NCI-H128 (cell line): ENCODE results near the gene SLC50A1.

ENCODE experiments used
- DNase-seq: peaks from one replicate; lab custom pipeline; 2025; ENCODE audit not compliant: unreplicated experiment; lab: John Stamatoyannopoulos, UW

Gene SLC50A1

GRCh38 chr1:155169541-155169940 is 33.9 kb downstream of the SLC50A1 start:
- DNase-seq: no peak

GRCh38 chr1:155170101-155170785 is 34.6 kb downstream of the SLC50A1 start:
- no peak for DNase-seq

GRCh38 chr1:155170806-155171205 is 35.2 kb downstream of the SLC50A1 start:
- DNase-seq: no peak

- DNase-seq: no peak
These were observed 36.4 kb downstream of the SLC50A1 start for GRCh38 chr1:155171836-155172731.

- DNase-seq: peak; percentile 99
These were observed 37.3 kb downstream of the SLC50A1 start, which contains the start of gene KRTCAP2 for GRCh38 chr1:155172732-155173477. Gene KRTCAP2 (minus strand): TSS chr1:155173304. CDS start chr1:155173224, 80 bp downstream.

- DNase-seq: peak; percentile 61
These were observed 38.0 kb downstream of the SLC50A1 start, which contains the start of gene TRIM46 for GRCh38 chr1:155173478-155174323. Gene TRIM46 (plus strand): TSS chr1:155173849. CDS start chr1:155173967, 118 bp downstream.

GRCh38 chr1:155174324-155175280 is 39.0 kb downstream of the SLC50A1 start:
- DNase-seq: peak; percentile 75

GRCh38 chr1:155175281-155175926 is 39.8 kb downstream of the SLC50A1 start:
- no peak for DNase-seq

GRCh38 chr1:155175927-155176371 is 40.3 kb downstream of the SLC50A1 start:
- DNase-seq: no peak

GRCh38 chr1:155176544-155177071 is 41.0 kb downstream of the SLC50A1 start:
- peak; percentile 63 for DNase-seq

- no peak for DNase-seq
These were observed 41.7 kb downstream of the SLC50A1 start for GRCh38 chr1:155177192-155177917.

- no peak for DNase-seq
These were observed 42.2 kb downstream of the SLC50A1 start for GRCh38 chr1:155177918-155178281.

- no peak for DNase-seq
These were observed 42.9 kb downstream of the SLC50A1 start for GRCh38 chr1:155178441-155179111.

- no peak for DNase-seq
These were observed 43.7 kb downstream of the SLC50A1 start for GRCh38 chr1:155179112-155180031.

GRCh38 chr1:155181371-155182051 is 45.9 kb downstream of the SLC50A1 start:
- DNase-seq: no peak
